Uterus (tissue), 2 donors: ENCODE data around the gene SARS2.

Source experiments
- POLR2A ChIP-seq, 2 donors: fragments of 450-650 bp; IDR thresholded peaks; one replicate each; pipeline ENCODE4 v1.6.1; 2016; ENCODE audit warnings: antibody characterized with exemption in 2 of 2, mild to moderate bottlenecking in 1 of 2, moderate library complexity in 1 of 2
- TF ChIP-seq, protein P1 (sequence below), 4 experiments: fragments of 200-600 bp in 2 of 4; fragments of 450-650 bp in 2 of 4; sonication (generic) in 2 of 4; IDR thresholded peaks; one replicate each; pipeline ENCODE4 v1.5.1; 2016 to 2019; ENCODE audit warnings: antibody characterized with exemption in 4 of 4, mild to moderate bottlenecking in 2 of 4, moderate library complexity in 1 of 4

DNA sequence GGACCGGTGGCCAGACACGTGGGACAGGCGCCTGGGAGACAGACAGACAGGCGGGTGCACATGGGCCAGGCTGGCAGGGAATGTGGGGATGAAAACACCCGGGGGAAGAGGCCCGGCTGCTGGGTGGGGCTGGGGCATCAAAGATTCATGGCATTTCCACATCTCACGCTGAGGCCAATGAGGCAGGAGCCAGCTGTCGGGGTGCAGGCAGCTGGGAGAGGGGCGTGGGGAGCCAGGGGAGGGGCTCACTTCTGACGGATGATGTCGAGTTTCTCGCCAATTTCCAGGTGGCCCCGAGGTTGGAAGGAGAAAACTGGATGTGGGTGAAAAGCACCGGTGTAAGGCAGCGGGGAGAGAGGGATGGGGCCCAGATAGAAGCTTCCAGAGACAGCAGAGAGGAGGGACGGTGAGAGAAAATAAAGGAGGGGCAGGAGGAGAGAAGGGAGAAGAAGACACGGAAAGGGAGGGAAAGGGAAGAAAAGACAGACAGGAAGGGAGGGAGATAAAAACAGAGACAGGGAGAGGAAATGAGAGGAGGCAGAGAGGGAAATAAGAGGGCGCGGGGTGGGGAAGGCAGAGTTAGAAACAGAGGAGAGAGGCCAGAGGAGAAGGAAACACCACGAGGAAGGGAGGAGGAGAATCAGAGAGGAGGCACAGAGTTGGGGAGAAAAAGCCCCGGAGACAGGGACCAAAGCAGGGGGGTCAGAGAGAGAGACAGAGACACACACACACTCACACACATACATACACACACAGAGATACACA lies 10.5 kb downstream of the SARS2 start:
- TF ChIP-seq, protein P1, sequence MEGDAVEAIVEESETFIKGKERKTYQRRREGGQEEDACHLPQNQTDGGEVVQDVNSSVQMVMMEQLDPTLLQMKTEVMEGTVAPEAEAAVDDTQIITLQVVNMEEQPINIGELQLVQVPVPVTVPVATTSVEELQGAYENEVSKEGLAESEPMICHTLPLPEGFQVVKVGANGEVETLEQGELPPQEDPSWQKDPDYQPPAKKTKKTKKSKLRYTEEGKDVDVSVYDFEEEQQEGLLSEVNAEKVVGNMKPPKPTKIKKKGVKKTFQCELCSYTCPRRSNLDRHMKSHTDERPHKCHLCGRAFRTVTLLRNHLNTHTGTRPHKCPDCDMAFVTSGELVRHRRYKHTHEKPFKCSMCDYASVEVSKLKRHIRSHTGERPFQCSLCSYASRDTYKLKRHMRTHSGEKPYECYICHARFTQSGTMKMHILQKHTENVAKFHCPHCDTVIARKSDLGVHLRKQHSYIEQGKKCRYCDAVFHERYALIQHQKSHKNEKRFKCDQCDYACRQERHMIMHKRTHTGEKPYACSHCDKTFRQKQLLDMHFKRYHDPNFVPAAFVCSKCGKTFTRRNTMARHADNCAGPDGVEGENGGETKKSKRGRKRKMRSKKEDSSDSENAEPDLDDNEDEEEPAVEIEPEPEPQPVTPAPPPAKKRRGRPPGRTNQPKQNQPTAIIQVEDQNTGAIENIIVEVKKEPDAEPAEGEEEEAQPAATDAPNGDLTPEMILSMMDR (IDR thresholded peaks at IDR 0.05) = no peak
- TF ChIP-seq POLR2A (IDR thresholded peaks at IDR 0.05) = no peak
